Measurements from ENCODE around the gene VAPA. TPM values are rescaled to one million over a fixed set of nuclear protein-coding genes. Genes with fewer than 3 reads are reported as not detected.

The VAPA gene
- total RNA-seq, 1 experiment from 2014 or later, result 399 TPM

GRCh38 chr18:9926223-9926894 lies 12.5 kb downstream of the VAPA start:
- DNase-seq (ENCODE audit: low read depth), result no peak

GRCh38 chr18:9926977-9927376 lies 13.2 kb downstream of the VAPA start:
- no peak for DNase-seq (ENCODE audit: low read depth)
- in situ Hi-C loops (cut with HindIII; ENCODE audit: low pct_unique_long_range_greater_than_20kb, low sequenced_read_pairs), result no loop called here

More at GRCh38 chr18:9926223-9926894, 12.5 kb downstream of the VAPA start:
- in situ Hi-C loops (cut with HindIII; ENCODE audit: low pct_unique_long_range_greater_than_20kb, low sequenced_read_pairs), result no loop called here

- DNase-seq (ENCODE audit: low read depth), result no peak
- in situ Hi-C loops (cut with HindIII; ENCODE audit: low pct_unique_long_range_greater_than_20kb, low sequenced_read_pairs), result no loop called here
Measured at GRCh38 chr18:9927392-9928063, 13.7 kb downstream of the VAPA start.

GRCh38 chr18:9928646-9929259 lies 14.9 kb downstream of the VAPA start:
- DNase-seq (ENCODE audit: low read depth), result no peak
- in situ Hi-C loops (cut with HindIII; ENCODE audit: low pct_unique_long_range_greater_than_20kb, low sequenced_read_pairs), result no loop called here

GRCh38 chr18:9930299-9930884 lies 16.6 kb downstream of the VAPA start:
- in situ Hi-C loops (cut with HindIII; ENCODE audit: low pct_unique_long_range_greater_than_20kb, low sequenced_read_pairs), result no loop called here
- DNase-seq (ENCODE audit: low read depth), result no peak

GRCh38 chr18:9931146-9931545 lies 17.3 kb downstream of the VAPA start:
- DNase-seq (ENCODE audit: low read depth), result no peak
- in situ Hi-C loops (cut with HindIII; ENCODE audit: low pct_unique_long_range_greater_than_20kb, low sequenced_read_pairs), result no loop called here

- in situ Hi-C loops (cut with HindIII; ENCODE audit: low pct_unique_long_range_greater_than_20kb, low sequenced_read_pairs), result no loop called here
- DNase-seq (ENCODE audit: low read depth), result no peak
Measured at GRCh38 chr18:9931678-9932077, 17.9 kb downstream of the VAPA start.

GRCh38 chr18:9933865-9934264 lies 20.0 kb downstream of the VAPA start:
- in situ Hi-C loops (cut with HindIII; ENCODE audit: low pct_unique_long_range_greater_than_20kb, low sequenced_read_pairs), result no loop called here
- no peak for DNase-seq (ENCODE audit: low read depth)

DNA sequence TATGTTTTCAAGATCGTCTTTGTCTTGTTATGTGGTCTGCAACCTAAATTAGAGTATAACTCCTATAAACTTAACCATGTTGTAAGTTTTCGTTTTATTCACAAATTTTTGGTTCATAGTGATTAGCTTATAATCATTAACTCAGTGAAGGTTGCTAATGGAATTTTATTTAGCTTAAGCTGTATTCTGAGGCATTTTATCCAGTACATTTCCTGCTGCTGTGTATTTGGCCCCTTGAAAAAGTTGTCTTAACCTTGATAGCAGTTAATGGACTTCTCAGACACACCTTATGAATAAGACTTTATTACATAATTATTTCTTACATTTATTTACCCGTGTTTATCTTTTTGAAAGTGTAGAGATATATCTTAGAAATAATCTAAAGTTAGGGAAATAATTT lies 20.5 kb downstream of the VAPA start:
- in situ Hi-C loops (cut with HindIII; ENCODE audit: low pct_unique_long_range_greater_than_20kb, low sequenced_read_pairs), result no loop called here
- no peak for DNase-seq (ENCODE audit: low read depth)

- DNase-seq (ENCODE audit: low read depth), result no peak
- in situ Hi-C loops (cut with HindIII; ENCODE audit: low pct_unique_long_range_greater_than_20kb, low sequenced_read_pairs), result no loop called here
Measured at GRCh38 chr18:9941103-9941502, 27.3 kb downstream of the VAPA start.

- in situ Hi-C loops (cut with HindIII; ENCODE audit: low pct_unique_long_range_greater_than_20kb, low sequenced_read_pairs), result no loop called here
Measured at GRCh38 chr18:9941660-9942059, 27.8 kb downstream of the VAPA start.

GRCh38 chr18:9943311-9943710 lies 29.5 kb downstream of the VAPA start:
- DNase-seq (ENCODE audit: low read depth), result no peak
- in situ Hi-C loops (cut with HindIII; ENCODE audit: low pct_unique_long_range_greater_than_20kb, low sequenced_read_pairs), result no loop called here

More at GRCh38 chr18:9941660-9942059, 27.8 kb downstream of the VAPA start:
- DNase-seq (ENCODE audit: low read depth), result no peak

GRCh38 chr18:9944805-9945204 lies 31.0 kb downstream of the VAPA start:
- DNase-seq (ENCODE audit: low read depth), result no peak
- in situ Hi-C loops (cut with HindIII; ENCODE audit: low pct_unique_long_range_greater_than_20kb, low sequenced_read_pairs), result no loop called here

- in situ Hi-C loops (cut with HindIII; ENCODE audit: low pct_unique_long_range_greater_than_20kb, low sequenced_read_pairs), result no loop called here
- no peak for DNase-seq (ENCODE audit: low read depth)
Measured at GRCh38 chr18:9946831-9947230, 33.0 kb downstream of the VAPA start.

- in situ Hi-C loops (cut with HindIII; ENCODE audit: low pct_unique_long_range_greater_than_20kb, low sequenced_read_pairs), result no loop called here
- DNase-seq (ENCODE audit: low read depth), result no peak
Measured at GRCh38 chr18:9947248-9947647, 33.4 kb downstream of the VAPA start.

GRCh38 chr18:9949315-9949714 lies 35.5 kb downstream of the VAPA start:
- in situ Hi-C loops (cut with HindIII; ENCODE audit: low pct_unique_long_range_greater_than_20kb, low sequenced_read_pairs), result no loop called here
- DNase-seq (ENCODE audit: low read depth), result no peak

- in situ Hi-C loops (cut with HindIII; ENCODE audit: low pct_unique_long_range_greater_than_20kb, low sequenced_read_pairs), result no loop called here
- DNase-seq (ENCODE audit: low read depth), result no peak
Measured at GRCh38 chr18:9949861-9950260, 36.0 kb downstream of the VAPA start.

DNA sequence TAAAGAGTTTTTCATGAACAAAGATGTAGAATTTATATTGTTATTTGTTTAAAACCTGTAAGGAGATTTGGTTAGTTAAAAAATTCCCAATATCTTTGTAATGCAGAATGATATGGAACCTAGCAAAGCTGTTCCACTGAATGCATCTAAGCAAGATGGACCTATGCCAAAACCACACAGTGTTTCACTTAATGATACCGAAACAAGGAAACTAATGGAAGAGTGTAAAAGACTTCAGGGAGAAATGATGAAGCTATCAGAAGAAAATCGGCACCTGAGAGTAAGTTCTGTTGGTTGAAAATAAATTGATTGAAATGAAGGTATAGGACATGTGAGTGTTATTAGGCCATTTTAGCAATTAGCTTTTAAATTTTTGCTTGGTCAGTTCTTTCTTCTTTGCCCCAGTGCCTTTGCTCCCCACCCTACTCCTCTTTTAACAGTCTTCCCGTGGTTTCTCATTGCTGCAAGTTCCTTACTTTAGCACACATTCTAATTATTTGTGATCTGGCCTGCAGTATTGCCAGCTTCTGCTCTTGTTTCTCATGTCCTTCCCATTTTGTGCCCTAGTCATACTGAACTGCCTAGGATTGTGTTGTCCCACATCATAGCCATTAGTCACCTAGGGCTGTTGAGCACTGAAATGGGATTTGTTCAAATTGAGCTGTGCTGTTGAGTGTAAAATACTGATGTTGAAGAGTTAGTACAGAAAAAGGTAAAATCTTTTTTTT lies 36.6 kb downstream of the VAPA start:
- in situ Hi-C loops (cut with HindIII; ENCODE audit: low pct_unique_long_range_greater_than_20kb, low sequenced_read_pairs), result no loop called here
- peak; percentile 62 for DNase-seq (ENCODE audit: low read depth)

Measured in Caki2 (cell line).